ENCODE results near the gene KLHL25. TPM values are rescaled to one million over a fixed set of nuclear protein-coding genes. Genes with fewer than 3 reads are reported as not detected.

The KLHL25 gene
- total RNA-seq, 1 donor from 2014 or later = 2.0 TPM

- intact Hi-C loops (cut with micrococcal nuclease) = no loop called here
- no peak for TF ChIP-seq CTCF (IDR thresholded peaks at IDR 0.05)
- POLR2A ChIA-PET = no interaction called here
- Mint-ChIP-seq H3K36me3 (ENCODE audit: low read depth) (peaks cover 2% of the 10 kb centered on the region), H3K27ac (no peak overlapping the region), H3K27me3 (no peaks in the 10 kb centered on the region), H3K4me3 (no peak overlapping the region), H3K9me3 (no peaks in the 10 kb centered on the region), H3K4me1 (no peaks in the 10 kb centered on the region)
- DNase-seq = no peak
- ATAC-seq (ENCODE audit: low read depth) = no peak
- CTCF ChIA-PET = no interaction called here
Observed at GRCh38 chr15:85755942-85756341, 38.8 kb downstream of the KLHL25 start.

- H3K4me1 Mint-ChIP-seq = no peaks in the 10 kb centered on the region
- no peaks in the 10 kb centered on the region for H3K9me3 Mint-ChIP-seq
- H3K27ac Mint-ChIP-seq = no peak overlapping the region
Observed at GRCh38 chr15:85755471-85755870, 39.3 kb downstream of the KLHL25 start.

DNA sequence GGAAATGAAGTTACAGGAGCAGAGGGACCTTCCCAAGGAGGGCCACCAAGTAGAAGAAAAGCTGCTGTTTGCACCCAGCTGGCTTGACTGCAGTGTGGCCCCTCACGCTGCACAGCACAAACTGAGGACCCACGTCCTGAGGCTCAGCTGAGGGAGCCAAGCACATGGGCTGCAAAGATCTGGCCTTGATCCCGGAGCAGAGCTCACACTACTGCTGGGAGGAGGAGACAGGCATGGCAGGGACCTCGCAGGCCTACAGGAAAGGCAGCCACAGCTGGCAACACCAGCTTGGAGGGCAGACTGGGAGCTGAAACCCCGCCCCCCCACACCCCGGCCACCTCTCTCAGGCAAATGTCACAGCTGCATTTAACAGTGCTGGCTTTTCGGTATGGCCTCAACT, 39.7 kb downstream of the KLHL25 start:
- Mint-ChIP-seq H3K9me3 (no peaks in the 10 kb centered on the region), H3K4me3 (no peak overlapping the region), H3K36me3 (ENCODE audit: low read depth) (peaks cover 2% of the 10 kb centered on the region), H3K4me1 (no peaks in the 10 kb centered on the region), H3K27ac (no peak overlapping the region), H3K27me3 (no peaks in the 10 kb centered on the region)
- CTCF ChIA-PET = no interaction called here
- DNase-seq (no peak), ATAC-seq (ENCODE audit: low read depth) (no peak)
- intact Hi-C loops (cut with micrococcal nuclease) = no loop called here
- POLR2A ChIA-PET = no interaction called here
- no peak for TF ChIP-seq CTCF (IDR thresholded peaks at IDR 0.05)

More at GRCh38 chr15:85755471-85755870, 39.3 kb downstream of the KLHL25 start:
- ChIA-PET CTCF (no interaction called here), POLR2A (no interaction called here)
- Mint-ChIP-seq H3K36me3 (ENCODE audit: low read depth) (peaks cover 2% of the 10 kb centered on the region), H3K4me3 (no peak overlapping the region), H3K27me3 (no peaks in the 10 kb centered on the region)
- no peak for TF ChIP-seq CTCF (IDR thresholded peaks at IDR 0.05)
- intact Hi-C loops (cut with micrococcal nuclease) = no loop called here
- ATAC-seq (ENCODE audit: low read depth) (no peak), DNase-seq (no peak)

DNA sequence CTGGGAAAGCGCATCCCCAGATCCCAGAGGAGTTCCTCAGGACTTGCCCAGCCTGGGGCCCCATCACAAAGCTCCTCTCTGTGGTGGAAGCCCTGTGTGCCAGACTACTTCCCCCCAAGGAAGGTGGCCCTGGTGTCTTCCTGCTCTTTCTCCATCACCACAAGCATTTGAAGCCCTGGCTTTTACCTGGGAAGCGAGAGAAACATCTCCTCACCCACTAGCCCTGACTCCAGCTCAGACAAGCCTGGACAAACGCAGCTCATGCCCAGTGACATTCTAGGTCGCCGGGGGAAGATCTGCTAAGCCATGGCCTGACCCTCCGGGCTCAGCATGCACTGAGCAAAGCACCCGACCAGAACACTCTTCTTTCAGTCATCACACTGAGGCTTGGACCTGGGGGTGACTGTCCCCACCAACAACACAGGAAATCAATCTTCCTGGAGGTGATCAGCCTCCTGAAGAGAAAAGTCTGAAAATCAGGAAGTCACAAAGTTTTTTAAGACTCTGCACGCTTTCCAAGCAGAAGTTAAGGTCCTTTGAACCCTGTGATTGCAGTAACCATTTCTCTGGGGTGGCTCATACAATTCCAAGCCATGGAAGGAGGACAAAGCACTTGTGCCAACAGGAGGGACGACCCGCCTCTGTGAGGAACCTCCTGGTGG, 40.8 kb downstream of the KLHL25 start:
- no peak for ATAC-seq (ENCODE audit: low read depth)
- ChIA-PET CTCF (no interaction called here), POLR2A (no interaction called here)
- intact Hi-C loops (cut with micrococcal nuclease) = no loop called here
- no peak for TF ChIP-seq CTCF (IDR thresholded peaks at IDR 0.05)
- Mint-ChIP-seq H3K9me3 (no peaks in the 10 kb centered on the region), H3K4me3 (no peak overlapping the region), H3K27ac (no peak overlapping the region), H3K4me1 (no peaks in the 10 kb centered on the region), H3K36me3 (ENCODE audit: low read depth) (peaks cover 8% of the 10 kb centered on the region), H3K27me3 (no peaks in the 10 kb centered on the region)
- no peak for DNase-seq

GRCh38 chr15:85753261-85753660, 41.5 kb downstream of the KLHL25 start:
- Mint-ChIP-seq H3K27me3 (no peaks in the 10 kb centered on the region), H3K4me1 (no peaks in the 10 kb centered on the region), H3K9me3 (no peaks in the 10 kb centered on the region), H3K4me3 (no peak overlapping the region), H3K27ac (no peak overlapping the region), H3K36me3 (ENCODE audit: low read depth) (peaks cover 13% of the 10 kb centered on the region)
- intact Hi-C loops (cut with micrococcal nuclease) = no loop called here
- ChIA-PET CTCF (no interaction called here), POLR2A (no interaction called here)
- no peak for TF ChIP-seq CTCF (IDR thresholded peaks at IDR 0.05)
- DNase-seq = no peak
- no peak for ATAC-seq (ENCODE audit: low read depth)

All from activated B cell treated with CpG ODN at 0.5 μM for 24 hours (primary cell).